Duodenal mucosa (tissue), 2 donors: ENCODE data around the gene MIER2.

Experiments
- H3K27ac ChIP-seq: one replicate; pipeline ENCODE4 v1.7.0; 2013; ENCODE audit warnings: low read depth, low read length
- H3K27me3 ChIP-seq, 2 donors: one replicate each; pipeline ENCODE4 v1.7.0; 2013; ENCODE audit warnings: low read length in 2 of 2, control low read depth in 1 of 2; ENCODE audit not compliant: insufficient read depth in 2 of 2, control insufficient read depth in 1 of 2
- H3K36me3 ChIP-seq, 2 donors: one replicate each; pipeline ENCODE4 v1.7.0; 2013; ENCODE audit warnings: low read length in 2 of 2, control low read depth in 1 of 2; ENCODE audit not compliant: insufficient read depth in 2 of 2, control insufficient read depth in 1 of 2
- H3K4me1 ChIP-seq, 2 donors: one replicate each; pipeline ENCODE4 v1.7.0; 2013; ENCODE audit warnings: low read length in 2 of 2, control low read depth in 1 of 2; ENCODE audit not compliant: insufficient read depth in 2 of 2, control insufficient read depth in 1 of 2
- H3K4me3 ChIP-seq, 2 donors: one replicate each; pipeline ENCODE4 v1.7.0; 2013; ENCODE audit warnings: low read length in 2 of 2, low read depth in 1 of 2
- H3K9ac ChIP-seq, 2 donors: one replicate each; pipeline ENCODE4 v1.7.0; 2013; ENCODE audit warnings: low read length in 2 of 2, low read depth in 1 of 2
- H3K9me3 ChIP-seq, 2 donors: one replicate each; pipeline ENCODE4 v1.7.0; 2013; ENCODE audit warnings: low read length in 2 of 2, control low read depth in 1 of 2; ENCODE audit not compliant: control insufficient read depth in 1 of 2

MIER2 gene

GRCh38 chr19:294946-295686, 49.5 kb downstream of the MIER2 start:
- Histone ChIP-seq H3K27me3 (peaks cover 15 to 24% of the 10 kb centered on the region in 2 donors), H3K36me3 (no peaks in the 10 kb centered on the region), H3K4me3 (peak overlapping the region; percentile 8 to 10), H3K9me3 (no peaks in the 10 kb centered on the region), H3K4me1 (peaks cover 32 to 42% of the 10 kb centered on the region in 2 donors), H3K27ac (no peak overlapping the region), H3K9ac (no peak overlapping the region)

GRCh38 chr19:294341-294945, 50.2 kb downstream of the MIER2 start:
- Histone ChIP-seq H3K4me1 (peaks cover 38 to 42% of the 10 kb centered on the region in 2 donors), H3K9me3 (no peaks in the 10 kb centered on the region), H3K9ac (no peak overlapping the region), H3K36me3 (no peaks in the 10 kb centered on the region), H3K27me3 (peaks cover 15 to 24% of the 10 kb centered on the region in 2 donors), H3K27ac (no peak overlapping the region), H3K4me3 (peak overlapping the region in 1 of 2 donors; percentile 8)

GRCh38 chr19:293436-294110, 51.0 kb downstream of the MIER2 start:
- H3K27me3 ChIP-seq, result peaks cover 15 to 24% of the 10 kb centered on the region in 2 donors
- peaks cover 45 to 50% of the 10 kb centered on the region in 2 donors for H3K4me1 ChIP-seq
- H3K27ac ChIP-seq, result no peak overlapping the region
- H3K9me3 ChIP-seq, result no peaks in the 10 kb centered on the region
- no peak overlapping the region for H3K4me3 ChIP-seq
- H3K9ac ChIP-seq, result no peak overlapping the region
- H3K36me3 ChIP-seq, result no peaks in the 10 kb centered on the region

DNA sequence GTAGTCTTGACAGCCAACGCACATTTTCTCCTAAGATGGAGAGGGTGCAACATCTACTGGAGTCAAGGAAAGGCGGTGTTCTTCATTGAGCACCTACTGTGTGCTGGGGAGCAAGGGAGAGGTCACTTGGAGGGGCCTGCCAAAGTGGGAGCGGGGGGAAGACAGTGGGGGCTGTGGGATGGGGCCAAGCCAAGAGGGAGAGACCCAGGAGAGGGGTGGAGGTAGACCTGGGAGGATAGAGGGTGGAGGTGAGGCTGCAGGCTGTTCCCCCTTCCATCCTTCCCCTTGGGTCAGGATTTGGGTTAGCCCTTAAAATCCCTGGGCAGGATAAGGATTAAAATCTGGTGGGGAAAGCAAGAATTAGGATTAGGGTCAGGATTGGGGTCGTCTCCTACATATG, 51.6 kb downstream of the MIER2 start:
- Histone ChIP-seq H3K9ac (no peak overlapping the region), H3K36me3 (no peaks in the 10 kb centered on the region), H3K27me3 (peaks cover 15 to 24% of the 10 kb centered on the region in 2 donors), H3K4me3 (no peak overlapping the region), H3K27ac (no peak overlapping the region), H3K9me3 (no peaks in the 10 kb centered on the region), H3K4me1 (peaks cover 46 to 51% of the 10 kb centered on the region in 2 donors)

DNA sequence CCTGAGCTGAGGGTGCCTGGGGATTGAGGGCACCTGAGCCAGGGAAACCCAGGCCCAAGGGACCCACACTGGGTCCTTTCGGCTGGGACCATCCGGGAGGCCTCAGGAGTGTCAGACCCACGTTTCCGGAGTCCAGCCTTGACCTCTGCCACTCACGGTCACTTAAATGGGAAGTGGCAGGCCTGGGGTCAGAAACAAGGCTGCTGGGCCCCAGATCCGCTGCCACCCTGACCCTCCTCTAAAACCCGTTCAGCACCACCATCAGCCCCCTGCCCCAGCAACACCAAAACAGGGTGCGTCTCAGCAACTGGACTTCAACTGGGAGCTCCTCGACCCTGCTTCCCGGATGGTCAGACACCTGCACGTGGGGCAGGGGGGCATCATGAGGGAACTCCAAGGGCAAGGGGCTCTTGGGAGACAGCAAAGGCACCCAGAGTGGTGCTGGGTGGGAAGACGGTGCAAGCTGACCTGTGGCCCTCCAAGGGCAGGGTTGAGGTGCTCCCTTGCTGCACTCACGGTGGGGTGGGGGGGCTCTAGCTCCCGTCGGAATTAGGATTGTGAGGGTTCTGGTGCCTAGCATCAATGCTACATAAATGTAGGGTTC, 52.2 kb downstream of the MIER2 start:
- Histone ChIP-seq H3K4me1 (peaks cover 46 to 51% of the 10 kb centered on the region in 2 donors), H3K9me3 (no peaks in the 10 kb centered on the region), H3K27ac (no peak overlapping the region), H3K36me3 (no peaks in the 10 kb centered on the region), H3K9ac (peak overlapping the region in 1 of 2 donors; percentile 51), H3K4me3 (peak overlapping the region; percentile 38 to 54), H3K27me3 (peaks cover 15 to 24% of the 10 kb centered on the region in 2 donors)

DNA sequence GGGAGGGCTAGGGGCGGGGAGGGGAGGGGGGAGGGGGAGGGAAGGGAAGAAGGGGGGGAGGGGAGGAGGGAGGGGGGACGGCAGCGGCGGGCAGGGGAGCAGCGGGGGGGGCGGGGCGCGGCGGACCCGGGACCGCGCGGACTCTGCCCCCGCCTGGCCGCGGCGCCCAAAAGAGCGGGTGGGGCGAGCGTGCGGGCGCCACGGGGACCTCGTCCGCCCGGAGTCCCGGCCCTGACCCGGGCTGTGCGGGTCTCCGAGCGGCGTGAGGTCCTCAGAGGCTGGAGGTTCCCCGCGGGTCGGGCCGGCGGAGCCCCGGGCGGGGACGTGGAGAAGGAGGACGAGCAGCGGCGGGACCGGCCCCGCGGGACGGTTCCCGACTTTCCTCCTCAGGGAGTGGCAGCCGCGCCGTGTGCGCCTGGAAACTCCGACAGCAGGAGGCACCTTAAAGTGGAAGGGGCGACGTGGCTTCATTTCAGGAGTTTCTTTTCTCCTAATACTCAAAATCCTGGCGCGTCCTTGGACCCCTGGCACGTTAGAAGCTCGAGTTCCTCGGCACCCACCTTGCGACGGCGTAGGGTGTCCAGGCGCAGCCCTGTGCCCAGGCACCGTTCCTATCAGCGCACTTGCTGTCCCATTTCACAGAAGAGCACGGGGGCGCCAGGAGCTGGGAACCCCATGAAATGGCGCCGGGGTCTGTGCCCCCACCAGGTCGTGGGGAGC, 52.9 kb downstream of the MIER2 start:
- peak overlapping the region in 1 of 2 donors; percentile 51 for H3K9ac ChIP-seq
- peak overlapping the region; percentile 38 to 54 for H3K4me3 ChIP-seq
- H3K4me1 ChIP-seq, result peaks cover 46 to 51% of the 10 kb centered on the region in 2 donors
- H3K36me3 ChIP-seq, result no peaks in the 10 kb centered on the region
- peak overlapping the region; percentile 78 for H3K27ac ChIP-seq
- H3K9me3 ChIP-seq, result no peaks in the 10 kb centered on the region
- H3K27me3 ChIP-seq, result peaks cover 15 to 24% of the 10 kb centered on the region in 2 donors

GRCh38 chr19:291006-291521, 53.5 kb downstream of the MIER2 start, which contains the start of gene PLPP2:
PLPP2 (minus strand) TSS chr19:291403; CDS start chr19:291336, 67 bp downstream.
- Histone ChIP-seq H3K27me3 (peaks cover 15 to 24% of the 10 kb centered on the region in 2 donors), H3K9me3 (no peaks in the 10 kb centered on the region), H3K9ac (peak within 1 kb of the TSS; percentile 51 to 86), H3K27ac (peak within 1 kb of the TSS; percentile 96), H3K4me3 (peak within 1 kb of the TSS; percentile 60 to 68), H3K4me1 (peaks cover 43 to 48% of the 10 kb centered on the region in 2 donors), H3K36me3 (no peaks in the 10 kb centered on the region)

DNA sequence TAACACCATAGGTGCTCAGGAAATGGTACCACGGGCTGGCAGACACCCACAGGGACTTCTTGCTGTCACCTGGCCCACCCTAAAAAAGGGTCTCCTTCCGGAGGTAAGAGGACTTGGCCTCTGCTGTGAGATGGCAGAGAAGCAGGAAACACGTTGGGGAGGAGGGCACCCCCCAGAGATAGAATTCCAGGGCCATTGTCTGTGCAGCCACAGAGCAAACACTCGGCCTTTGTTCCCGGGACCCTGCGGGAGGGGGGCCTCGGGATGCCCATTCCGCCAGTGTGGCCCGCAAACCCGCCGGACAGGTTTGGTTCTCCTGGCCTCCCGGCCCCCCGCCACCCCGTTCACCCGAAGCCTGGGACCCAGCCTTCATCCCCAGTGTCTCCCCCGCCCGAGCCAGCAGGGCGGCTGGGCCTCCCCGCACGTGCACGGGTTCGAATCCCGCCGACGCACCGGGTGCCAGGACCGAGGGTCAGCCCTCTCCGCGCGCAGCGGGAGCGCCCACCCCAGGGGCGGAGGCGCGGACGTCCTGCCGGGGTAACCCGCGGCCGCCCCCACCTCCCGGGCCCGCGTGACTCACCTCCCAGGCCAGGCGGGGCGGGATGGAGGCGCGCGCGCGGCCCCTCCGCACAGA, 54.1 kb downstream of the MIER2 start:
- Histone ChIP-seq H3K27me3 (peaks cover 15 to 24% of the 10 kb centered on the region in 2 donors), H3K36me3 (no peaks in the 10 kb centered on the region), H3K4me1 (peaks cover 37 to 42% of the 10 kb centered on the region in 2 donors), H3K9ac (peak overlapping the region; percentile 43 to 86), H3K9me3 (no peaks in the 10 kb centered on the region), H3K27ac (peak overlapping the region; percentile 96), H3K4me3 (peak overlapping the region; percentile 53 to 68)
